HG03066 (cell line): ENCODE measurements around the gene PPP1R27.

Experiments
- ATAC-seq: cut with Tn5 transposase; IDR thresholded peaks from one replicate; pipeline ENCODE4 v1.9.1; 2021; ENCODE audit warnings: low read depth; ENCODE audit not compliant: unreplicated experiment

The PPP1R27 gene

DNA sequence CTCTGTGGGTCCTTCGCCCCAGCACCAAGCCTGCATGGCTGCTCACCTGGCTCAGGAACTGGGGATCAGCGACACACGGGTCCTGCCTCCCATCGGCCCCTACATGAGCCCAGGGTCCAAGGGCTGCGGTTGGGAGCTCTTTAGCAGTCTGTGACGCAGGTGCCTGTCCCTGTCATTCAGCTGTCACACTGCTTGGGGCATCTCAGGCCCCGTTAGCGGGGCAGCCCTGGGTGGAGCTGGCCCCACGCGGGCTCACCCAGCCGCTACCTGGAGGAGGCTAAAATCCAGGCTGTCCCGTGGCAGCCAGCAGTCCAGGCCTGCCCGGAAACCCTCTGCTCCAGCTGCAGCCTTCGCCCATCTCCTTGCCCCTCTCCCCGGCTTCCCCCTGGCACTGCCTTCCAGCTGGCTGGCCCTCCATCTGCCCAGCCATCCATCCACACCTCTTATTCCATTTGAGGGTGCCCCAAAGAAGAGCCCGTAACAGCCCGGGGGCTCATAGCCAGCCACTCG, 27.6 kb downstream of the PPP1R27 start:
- no peak for ATAC-seq

DNA sequence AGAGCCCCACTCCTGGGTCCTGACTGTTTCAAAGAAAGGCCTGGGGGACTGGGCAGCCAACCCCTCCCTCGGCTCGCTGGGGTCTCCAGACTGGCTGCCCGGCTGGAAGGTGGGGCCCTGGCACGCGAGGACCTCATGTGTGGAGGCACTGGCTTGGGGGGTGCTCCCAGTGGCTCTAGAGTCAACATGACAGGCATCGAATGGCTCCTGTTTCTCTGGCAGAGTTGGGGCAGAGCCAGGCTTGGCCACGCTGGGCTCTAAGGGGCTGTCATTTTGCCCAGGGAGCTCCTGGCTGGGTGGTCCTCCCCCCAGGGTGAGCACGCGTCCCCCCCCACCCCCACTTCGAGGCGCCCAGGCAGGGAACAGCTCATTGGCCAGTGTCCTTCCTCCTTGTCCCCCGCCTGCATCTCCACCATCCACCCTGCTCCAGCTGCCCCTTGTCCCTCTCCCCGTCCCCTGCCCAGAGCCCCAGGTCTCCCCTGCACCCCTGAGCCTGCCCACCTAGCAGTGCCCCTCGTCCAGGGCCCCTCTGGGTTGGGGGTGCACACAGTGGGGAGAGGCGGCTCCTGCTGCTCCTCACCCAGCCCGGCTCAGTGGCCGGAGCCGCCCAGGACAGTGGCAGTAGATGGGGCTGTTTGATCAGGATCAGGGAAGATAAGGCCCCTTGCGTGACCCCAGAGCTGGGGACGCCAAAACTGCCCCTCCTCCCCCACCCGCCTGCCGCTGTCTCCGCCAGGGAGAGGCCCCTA, 28.2 kb downstream of the PPP1R27 start:
- ATAC-seq: no peak

DNA sequence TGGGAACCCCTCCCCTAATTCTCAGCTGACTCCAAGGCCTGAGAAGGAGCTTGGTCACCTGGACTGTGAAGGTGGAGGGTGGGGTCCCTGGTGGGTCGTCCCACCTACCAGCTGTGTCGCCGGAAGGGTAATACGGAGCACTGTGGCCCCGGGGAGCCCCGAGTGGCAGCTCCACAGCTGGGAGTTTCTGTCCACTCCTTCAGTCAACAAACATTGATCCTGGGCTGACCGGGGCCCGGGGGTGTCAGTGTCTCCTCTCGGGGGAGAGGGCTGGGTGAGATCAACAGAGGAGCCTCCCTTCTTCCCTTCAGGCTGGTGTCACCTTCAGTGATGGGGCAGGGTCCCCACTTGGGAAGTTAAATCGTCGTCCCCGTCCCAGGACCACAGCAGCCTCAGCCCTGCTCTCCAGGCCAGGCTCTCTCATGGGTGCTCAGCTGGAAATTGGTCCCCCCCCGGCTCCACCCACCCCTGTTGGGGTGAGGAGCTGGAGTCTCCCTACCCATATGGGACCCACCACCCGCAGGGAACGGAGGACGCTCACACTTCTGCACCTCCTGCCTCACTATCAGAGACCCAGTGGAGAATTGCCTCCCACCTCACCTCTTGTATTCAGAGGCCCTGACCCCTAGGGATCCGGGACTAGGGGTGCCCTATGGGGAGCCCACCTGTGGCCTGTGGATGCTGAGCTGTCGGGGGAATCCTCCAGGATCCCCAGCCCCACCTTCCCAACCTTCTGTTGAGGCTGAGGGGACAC, 29.0 kb downstream of the PPP1R27 start:
- ATAC-seq: no peak

DNA sequence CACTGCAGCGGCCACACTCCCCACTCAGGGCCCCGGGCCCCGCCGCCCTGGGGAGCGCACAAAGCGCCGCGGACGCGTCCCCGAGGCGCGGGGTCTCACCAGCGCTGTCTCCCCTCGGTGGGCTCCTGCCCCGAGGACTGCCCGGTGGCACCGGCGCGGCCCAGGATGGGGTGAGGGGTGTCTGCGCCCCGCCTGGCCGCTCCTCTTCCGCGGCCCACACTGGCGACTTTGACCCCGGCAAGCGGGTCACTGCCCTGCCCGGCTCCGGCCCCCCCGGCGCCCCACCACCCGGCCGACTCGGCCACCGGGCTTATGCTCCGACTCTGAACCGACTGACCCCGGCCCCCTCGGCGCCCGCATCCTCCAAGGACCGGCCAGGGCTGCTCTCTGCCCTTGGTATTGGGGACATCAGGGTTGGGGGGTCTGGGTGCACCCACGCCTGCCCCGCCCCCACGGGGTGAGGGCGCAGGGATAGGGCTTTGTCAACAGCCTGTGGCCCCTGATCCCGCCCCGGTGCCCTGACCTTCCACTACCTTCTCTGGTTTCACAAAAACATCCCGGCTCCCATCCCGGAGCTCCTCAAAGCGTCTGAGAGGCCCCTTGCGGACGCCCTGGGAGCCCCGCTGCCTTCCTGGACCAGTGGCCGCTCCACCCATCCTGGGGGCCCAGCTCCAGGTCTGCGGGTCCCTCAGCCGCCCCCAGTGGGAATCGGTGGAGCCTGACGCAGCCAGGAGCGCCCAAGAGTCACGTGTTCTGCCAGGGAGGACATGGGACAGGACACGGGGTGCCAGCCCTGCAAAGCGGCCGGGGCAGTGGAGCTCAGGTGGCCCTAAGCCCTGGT, 30.1 kb downstream of the PPP1R27 start:
- no peak for ATAC-seq

DNA sequence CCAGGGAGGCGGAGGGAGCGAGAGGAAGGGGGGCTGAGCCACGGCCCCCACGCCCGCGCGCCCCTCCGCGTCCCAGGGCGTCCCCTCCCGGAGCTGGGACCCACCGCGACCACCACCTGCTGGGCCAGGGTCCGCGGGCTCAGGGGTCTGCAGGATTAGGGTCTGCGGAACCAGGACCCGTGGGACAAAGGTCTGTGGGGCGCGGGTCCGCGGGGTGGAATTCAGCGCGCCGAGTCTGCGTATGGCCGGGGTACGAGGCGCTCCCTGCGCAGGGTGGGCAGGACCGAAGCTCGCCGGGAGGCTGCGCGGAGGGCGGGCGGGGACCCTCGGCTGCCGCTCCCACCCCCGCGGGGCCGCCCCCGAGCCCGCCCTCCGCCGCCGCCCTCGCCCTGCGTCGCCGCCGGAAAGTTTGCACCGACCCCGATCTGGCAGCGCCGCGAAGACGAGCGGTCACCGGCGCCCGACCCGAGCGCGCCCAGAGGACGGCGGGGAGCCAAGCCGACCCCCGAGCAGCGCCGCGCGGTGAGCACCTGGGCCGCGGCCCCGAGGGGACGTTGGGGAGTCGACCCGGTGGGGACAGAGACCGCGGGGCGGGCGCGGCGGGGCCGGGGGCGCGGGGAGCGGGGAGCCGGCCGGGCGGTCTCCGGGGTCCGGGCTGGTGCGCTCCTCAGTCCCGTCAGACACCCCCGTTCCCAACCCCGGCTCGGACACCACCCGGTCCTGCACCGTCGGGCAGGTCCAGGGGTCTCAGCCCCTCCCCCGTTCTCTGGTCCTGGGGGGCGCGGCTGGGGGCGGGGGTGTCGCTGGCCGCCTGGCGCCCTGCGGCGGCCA, 30.9 kb downstream of the PPP1R27 start, which contains the start of gene GCGR:
Gene GCGR, plus strand, starts transcription at position 423 of the 831 bp plus-strand sequence. CDS start 4,869 bp downstream, outside the sequence.
- no peak for ATAC-seq

- ATAC-seq: no peak
Observed at GRCh38 chr17:81802856-81803643, 31.8 kb downstream of the PPP1R27 start.

GRCh38 chr17:81802048-81802758, 32.6 kb downstream of the PPP1R27 start:
- no peak for ATAC-seq

- ATAC-seq: no peak
Observed at GRCh38 chr17:81801327-81801726, 33.5 kb downstream of the PPP1R27 start.

DNA sequence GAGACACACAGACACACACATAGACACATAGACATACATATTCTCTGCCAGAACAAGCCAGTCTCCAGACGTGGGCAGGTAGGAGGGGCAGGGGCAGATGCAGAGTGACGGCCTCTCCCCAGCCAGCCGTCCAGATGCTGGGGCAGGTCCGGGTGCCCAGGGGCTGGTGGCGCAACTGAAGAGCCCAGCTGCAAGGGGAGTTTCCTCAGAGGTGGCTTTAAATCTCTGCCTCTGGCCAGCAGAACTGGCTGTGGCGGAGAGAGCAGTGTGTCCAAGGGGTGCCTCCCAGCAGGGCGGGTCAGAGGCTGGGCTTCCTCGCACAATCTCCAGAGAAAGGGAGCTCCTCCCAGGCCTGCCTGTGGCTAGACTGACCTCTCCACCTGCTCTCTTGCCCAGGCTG, 40.3 kb downstream of the PPP1R27 start:
- no peak for ATAC-seq

- ATAC-seq: no peak
Observed at GRCh38 chr17:81794074-81794476, 40.8 kb downstream of the PPP1R27 start.

GRCh38 chr17:81792675-81793615, 41.9 kb downstream of the PPP1R27 start:
- ATAC-seq: no peak
